ENCODE results near the gene SIL1.
"Not testable (repeated sequence)": the region's sequence is repeated elsewhere in the genome, so short reads cannot be mapped to it uniquely, and the experiment has no call there.

Gene SIL1

DNA sequence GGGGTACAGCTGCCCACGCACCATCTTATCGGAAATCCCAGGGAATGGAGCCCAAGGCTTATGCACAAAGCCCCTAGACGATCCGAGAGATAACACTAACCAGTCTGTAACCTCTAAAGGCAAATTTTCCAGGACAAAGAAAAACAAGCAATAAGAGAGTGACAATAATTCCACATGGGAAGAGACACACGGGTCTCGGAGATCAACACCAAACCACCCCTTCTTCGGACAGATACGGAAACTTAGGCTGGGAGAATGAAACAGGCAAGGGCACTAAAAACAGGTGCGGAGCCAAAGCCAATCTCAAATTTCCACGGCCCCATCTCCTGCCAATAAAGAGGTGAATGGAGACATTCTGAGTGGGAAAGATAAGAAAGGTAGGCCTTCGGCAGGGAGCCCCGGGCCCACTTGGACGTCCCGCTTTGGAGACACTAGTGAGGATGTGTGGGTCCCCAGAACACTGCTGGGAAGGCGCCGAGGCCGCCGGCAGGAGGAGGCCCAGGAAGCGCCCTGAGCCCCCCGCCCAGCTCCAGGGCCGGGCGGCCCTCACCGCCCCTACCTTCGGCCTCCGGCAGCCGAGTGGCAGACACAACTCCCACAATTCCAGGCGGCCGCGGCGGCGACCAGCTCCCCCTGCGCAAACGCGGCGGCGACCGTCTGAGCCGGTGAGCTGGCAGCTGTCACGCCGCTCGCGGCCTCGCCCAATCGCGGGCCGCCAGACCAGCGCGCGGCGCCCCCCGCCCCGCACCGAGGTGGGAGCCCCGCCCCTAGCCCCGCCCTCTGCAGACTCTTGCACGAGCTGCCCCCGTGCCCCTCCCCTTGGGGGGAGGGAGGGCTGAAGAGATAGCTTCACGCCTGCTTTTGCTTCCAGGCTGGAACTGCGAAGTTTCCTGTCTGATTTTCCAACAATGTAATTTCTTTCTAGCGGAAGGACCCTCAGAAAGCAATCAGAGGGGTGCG is at the start of gene SIL1:
TSS of gene SIL1 (minus strand) at position 659 of the 960 bp plus-strand sequence. CDS start 70,525 bp downstream, outside the sequence.
- peak; percentile 52 for DNase-seq

DNA sequence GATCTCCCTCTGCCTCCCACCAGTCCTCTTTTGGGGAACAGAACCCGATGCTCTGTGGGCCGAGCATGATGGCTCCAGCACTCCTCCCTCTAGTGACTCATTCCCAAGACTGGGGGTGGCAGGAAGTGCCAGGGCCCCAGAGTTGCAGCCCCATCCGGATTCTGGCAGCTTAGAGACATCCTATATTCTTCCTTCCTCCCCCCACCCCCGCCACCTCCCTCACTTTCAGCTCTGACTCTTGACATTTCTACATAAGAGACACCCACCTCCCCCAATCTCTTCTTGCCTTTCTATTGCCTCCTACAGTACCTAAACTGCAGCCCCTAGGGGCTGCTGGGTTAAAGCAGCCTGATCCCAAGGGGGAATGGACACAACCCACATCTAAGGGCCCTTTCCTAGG is 48.2 kb upstream of the SIL1 start:
- no peak for DNase-seq

DNA sequence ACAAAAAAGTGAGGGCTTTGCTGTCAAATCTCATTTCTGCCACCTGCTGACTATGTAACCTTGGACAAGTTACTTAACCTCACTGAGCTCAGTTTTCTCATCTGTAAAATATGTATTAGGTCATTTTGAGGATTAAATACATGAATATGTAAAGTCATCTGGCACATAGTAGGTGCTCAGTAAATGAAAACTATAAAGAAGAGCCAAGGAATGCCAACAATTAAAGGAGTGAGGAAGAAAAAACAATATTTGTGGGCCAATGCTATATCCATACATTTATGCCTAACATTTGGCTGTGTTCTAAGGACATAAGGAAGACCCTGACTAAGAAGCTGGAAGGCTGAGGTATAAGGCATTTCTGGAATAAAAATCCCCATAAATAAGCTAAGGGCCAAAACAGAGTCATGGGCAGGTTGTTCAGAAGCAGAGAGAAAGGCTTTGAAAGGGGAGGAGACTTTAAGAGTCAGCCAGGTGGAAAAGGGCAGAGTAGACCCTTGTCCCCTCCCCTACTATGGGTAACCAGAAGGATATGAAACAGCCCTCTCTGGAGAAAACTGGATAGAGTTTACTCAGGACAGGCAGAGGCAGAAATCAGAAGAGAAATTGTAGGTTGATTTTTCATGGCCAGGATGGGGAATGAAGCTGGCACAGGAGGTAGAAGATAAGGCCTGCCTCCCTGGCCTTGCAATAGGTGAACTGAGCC is 47.6 kb upstream of the SIL1 start:
- no peak for DNase-seq

DNA sequence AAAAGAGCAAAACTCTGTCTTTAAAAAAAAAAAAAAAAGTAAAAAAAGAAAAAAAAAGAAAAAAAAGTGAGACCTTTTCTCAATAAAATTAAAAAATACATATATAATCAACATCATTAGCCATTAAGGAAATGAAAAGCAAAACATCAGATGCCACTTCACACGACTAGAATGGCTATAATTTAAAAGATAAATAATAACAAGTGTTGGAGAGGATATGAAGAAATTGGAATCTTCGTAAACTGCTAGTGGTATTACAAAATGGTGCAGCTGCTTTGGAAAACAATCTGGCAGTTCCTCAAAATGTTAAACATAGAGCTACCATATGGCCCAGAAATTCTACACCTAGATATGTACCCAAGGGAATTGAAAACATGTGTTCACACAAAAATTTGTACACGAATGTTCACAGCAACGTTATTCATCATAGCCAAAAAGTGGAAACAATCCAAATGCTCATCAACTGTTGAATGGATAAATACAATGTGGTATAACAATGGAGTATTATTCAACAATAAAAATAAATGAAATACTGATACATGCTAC is 45.3 kb upstream of the SIL1 start:
- DNase-seq, result no peak

DNA sequence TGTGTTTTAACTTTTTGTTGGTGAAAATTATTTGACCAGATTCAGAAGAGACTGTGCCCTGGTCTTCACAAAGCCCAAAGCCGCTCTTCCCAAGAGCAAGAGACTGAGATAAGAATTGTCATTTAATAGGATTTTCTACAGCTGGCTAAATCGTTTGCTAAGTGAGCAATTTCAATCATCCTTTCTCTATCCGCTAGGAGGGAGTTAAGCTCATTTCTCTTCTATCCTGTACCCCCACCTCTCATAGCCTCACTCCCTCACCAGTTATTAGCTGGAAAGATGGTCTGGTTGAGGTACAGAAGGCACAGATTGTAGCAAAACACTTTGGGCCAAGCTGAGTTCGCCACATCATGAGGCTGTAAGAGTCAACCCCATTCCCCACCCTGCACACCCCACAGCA is 43.0 kb upstream of the SIL1 start:
- DNase-seq, result no peak

DNA sequence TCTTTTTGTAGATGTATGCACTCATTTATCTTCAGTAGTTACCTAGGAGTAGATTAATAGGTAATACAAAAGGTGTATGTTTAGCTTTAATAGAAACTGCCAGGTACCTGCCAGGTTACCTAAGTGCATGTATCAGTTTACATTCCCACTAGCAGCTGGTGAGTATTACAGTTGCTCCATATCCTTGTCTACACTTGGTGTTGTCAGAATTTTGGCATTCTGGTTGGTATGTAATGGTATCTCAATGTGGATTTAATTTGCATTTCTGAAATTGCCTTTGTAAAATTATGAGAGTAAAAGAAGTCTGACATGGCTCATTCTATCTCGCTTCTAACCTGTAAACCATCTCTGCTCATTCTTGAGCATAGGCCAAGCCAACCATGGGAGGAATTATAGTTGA is 38.3 kb upstream of the SIL1 start:
- DNase-seq, result no peak

DNA sequence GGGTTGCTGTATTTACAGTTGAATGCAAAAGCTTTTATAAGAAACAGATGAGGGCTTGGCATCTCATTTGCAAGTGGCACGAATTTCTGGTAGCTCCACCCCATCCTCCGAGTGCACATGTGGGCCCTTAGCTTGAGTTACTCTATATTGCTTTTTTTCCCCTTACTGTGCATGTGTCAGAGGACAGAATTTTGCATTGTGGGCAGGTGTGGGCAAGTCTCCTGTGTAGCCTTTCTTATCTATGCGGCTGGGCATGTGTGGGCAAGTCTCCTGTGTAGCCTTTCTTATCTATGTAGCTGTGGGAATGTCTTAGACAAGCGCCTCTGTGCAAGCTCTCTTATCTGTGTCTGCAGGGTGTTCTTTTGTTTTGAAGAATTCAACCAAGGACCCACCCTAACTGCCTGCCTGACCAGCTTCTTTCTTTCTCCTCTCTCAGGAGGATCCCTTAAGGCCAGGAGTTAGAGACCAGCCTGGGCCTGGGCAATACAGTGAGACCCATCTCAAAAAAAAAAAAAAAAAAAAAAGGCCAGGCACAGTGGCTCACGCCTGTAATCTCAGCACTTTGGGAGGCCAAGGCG is 34.1 kb upstream of the SIL1 start:
- DNase-seq, result no peak

DNA sequence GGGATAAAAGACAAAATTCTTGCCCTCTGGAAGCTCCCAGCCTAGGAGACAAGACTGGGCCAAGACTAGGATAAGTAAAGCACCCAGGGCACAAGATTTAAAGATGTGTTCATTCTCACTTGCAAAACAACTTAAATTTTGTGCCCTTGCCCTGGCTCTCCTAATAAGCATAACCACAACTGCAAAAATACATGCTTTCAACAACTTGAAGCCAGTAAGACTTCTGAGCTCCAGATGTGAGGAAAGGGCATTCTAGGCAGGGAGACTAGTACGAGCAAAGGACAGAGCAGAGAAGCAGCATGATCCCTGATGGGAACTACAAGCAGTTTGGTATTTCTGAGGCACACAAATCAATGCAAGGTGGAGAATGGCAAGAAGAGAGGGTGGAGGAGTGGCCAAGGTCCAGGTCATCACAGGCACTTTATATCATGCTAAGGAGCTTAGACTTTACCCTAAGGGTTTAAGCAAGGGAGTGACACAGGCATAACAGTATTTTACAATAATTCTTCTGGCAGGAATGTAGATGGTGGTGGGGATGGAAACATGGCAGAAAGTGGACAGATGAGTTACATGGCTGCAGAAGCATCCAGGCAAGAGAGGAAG is 30.1 kb upstream of the SIL1 start:
- no peak for DNase-seq

DNA sequence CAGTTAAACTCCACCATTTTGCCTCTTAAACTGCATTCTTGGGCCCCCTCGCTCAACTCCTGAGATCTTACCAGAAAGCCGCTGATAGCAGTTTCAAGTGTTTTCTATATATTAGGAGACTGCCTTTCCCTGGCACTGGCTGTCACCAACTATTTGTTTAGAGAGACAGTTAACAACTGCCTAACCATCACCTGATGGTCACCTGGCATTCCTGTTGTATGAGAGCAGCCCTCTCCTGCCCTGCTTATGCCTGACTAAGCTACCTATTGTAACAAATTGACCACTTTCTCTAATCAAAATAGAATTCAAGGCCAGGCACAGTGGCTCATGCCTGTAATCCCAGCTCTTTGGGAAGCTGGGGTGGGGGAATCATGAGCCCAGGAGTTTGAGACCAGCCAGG is 28.0 kb upstream of the SIL1 start:
- no peak for DNase-seq

DNA sequence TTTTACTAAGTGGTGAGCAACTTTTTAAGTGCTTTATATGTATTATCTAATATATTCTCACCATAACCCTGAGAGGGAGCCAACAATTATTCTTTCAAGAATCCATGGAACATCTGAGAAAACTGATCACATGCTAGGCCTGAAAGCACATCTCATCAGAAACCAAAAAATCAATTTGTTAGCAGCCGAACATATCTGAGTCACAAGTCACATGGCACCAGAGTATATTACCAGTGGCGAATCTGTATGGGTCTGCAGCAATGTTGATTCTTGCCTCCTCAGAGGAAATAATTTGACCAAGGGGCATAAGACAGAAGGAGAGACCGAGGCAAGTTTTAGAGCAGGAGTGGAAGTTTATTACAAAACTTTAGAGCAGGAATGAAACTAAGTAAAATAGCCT is 25.3 kb upstream of the SIL1 start:
- DNase-seq, result no peak

DNA sequence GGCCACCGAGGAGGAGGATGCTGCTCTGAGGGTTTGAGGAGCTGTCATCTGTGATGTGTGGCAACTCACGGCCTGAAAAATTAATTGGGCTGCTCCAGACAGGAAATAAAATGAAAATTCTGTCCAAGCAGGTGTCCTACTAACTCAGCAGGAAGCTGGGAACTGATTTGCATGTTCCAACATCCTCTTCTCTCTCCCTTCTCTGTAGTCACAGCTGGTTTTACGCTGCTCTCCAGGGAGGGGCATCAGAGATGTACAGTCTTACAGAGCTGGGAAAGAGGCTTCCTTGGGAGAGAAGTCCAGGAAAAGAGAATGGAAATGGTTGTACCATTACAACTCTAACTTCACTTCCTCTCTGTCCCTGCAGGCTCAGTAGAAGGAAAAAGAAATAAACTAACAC is 24.2 kb upstream of the SIL1 start:
- no peak for DNase-seq

DNA sequence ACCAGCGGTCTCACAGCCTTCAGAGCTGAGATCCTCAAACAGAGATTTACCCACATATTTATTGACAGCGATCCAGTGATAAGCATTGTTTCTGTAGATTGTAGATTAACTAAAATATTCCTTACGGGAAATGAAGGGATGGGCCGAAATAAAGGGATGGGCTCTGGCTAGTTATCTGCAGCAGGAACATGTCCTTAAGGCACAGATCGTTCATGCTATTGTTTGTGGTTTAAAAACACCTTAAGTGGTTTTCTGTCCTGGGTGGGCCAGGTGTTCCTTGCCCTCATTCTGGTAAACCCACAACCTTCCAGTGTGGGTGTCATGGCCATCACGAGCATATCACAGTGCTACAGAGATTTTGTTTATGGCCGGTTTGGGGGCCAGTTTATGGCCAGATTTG is 19.9 kb upstream of the SIL1 start:
- not testable (repeated sequence) for DNase-seq

DNA sequence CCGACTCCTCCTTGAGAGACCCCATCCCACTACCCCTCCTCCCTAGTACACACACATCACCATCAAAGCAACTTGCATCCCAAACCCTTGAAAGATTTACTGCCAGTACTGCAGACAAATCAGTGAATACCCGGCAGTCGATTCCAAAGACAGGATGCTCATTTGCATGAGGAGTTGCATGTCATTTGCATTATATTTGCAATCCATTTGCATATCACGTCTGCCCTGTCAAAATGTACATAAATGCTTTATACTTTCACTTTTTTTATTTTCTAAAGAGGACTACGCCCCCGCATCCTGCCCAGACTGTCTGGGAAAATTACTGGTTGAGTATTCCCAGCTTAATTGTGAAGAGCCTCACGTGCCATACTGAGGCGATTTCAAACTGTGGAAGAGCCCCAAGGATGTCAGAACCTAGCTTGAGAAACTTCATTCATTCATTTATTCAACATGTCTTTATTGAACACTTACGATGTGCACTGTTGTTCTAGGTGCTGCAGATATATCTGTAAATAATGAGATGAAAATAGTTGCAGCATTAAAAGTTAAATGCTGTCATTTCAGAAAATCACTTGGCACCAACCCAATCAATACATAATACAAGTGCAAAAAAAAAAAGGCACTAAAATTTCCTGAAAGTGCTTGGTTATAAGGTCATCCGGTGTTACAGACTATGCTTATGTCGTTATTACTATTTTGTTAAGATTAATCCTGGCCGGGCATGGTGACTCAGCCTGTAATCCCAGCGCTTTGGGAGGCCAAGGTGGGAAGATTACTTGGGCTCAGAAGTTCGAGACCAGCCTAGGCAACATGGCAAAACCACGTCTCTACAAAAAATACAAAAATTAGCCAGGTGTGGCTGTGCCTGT is 17.2 kb upstream of the SIL1 start:
- no peak for DNase-seq

DNA sequence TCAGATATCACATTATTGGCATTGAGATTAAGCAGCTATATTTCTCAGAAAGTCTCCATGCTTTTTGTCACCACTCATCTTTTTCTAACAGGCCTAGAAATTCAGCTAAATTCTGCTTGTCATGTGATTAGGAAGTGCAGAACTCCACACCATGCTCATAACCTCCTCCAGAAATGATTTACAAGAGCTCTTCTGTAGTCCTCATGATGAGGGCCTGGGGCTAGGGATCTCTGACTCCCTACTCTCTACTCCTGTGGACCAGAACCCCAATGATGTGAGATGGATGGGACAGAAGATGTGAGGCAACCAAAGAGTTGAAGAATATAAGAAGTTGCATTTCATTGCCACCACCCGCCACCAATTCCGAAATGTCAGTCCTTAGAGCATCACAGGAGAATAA is 16.5 kb upstream of the SIL1 start:
- no peak for DNase-seq

DNA sequence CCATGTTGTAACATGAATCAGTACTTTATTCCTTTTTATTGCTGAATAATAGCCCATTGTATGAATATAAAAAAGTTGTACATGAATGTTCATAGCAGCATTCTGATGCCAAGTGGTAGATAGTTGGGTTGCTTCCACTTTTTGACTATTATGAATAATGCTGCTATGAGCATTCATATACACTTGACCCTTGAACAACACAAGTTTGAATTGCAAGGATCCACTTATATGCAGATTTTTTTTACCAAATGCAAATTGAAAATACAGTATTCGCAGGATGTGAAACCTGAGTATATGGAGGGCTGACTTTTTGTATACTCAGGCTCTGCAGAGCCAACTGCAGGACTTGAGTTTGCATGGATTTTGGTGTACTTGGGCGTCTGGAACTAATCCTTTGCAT is 14.7 kb upstream of the SIL1 start:
- no peak for DNase-seq

DNA sequence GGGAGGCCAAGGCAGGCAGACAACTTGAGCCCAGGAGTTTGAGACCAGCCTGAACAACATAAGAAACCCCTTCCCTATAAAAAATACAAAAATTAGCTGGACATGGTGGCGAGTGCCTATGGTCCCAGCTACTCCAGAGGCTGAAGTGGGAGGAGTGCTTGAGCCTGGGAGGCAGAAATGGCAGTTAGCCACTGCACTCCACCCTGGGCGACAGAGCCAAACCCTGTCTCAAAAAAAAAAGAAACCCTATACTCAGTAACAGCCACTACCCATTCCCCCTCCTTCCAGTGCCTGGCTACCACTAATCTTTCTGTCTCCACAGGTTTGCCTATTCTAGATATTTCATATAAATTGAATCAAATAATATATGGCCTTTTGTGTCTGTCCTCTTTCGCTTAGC is 14.3 kb upstream of the SIL1 start:
- no peak for DNase-seq

DNA sequence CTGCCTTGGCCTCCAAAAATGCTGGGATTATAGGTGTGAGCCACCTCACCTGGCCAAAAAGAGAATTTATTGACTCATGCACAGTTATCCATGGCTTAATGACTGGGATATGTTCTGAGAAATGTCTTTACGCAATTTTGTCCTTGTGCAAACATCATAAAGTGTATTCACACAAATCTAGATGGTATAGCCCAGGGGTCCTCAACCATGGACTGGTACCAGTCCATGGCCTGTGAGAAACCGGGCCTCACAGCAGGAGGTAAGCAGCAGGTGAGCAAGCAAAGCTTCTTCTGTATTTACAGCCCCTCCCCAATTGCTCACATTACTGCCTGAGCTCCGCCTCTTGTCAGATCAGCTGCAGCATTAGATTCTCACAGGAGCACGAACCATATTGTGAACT is 12.4 kb upstream of the SIL1 start:
- no peak for DNase-seq

DNA sequence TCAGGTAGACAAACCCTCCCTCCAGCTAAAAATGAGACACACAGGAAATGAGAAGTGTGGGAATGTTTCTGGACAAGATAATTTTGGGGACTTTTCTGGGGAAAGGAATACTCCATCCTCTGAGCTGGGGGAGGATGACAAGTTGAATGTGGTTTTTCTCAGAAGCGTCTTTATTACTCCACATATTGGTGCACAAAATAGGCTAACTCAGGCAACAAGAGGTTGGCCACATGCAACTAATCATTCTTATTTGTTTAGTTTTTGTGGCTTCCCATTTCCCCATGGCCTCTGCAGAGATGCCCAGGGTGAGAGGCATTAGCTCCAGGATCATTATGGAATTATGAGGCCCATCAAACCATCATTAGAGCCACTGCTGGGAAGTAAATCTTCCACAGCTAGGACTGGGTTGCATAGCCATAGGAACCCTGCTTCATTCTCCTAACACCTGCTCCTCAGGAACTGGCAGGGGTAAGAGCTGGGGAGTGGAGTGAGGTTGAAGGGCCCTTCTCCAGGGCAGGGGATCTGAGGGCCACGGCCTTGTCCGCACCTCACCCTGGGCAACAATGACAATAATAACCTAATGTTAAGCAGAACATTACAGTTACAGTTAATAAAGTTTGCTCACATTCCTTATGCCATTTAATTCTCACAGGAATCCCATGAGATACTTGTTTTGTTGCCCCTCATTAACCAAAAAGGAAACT is 9.3 kb upstream of the SIL1 start:
- DNase-seq, result no peak

DNA sequence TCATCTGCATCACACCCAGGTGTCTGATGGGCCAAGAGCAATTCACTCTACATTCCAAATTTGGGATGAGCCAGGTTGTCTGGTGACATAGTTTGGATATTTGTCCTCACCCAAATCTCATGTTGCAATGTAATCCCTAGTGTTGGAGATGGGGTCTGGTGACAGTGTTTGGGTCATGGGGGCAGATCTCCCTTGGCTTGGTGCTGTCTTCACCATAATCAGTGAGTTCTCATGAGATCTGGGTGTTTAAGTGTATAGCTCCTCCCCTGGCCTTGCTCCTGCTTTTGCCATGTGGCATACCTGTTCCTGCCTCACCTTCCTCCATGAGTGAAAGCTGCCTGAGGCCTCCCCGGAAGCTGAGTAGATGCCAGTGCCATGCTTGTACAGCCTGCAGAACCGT is 7.4 kb upstream of the SIL1 start:
- DNase-seq, result no peak

DNA sequence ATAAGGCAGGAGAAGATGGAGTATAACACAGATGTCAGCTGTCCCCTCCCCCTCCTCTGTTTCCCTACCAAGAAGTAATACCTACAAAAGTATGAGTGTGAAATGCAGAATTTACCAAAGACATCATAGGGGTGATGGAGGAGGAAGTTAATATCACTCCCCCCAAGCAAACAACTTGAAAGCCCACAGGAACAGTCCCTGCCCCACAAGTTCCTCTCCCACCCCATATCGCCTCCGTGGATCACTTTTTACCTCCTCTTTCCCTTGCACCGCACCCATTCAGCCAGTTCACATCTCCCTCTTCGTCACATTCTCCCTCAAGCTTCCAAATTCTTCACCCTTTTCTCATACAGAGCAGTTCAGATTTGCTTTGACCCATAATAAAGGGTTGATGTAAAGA is 7.0 kb upstream of the SIL1 start:
- DNase-seq, result no peak

DNA sequence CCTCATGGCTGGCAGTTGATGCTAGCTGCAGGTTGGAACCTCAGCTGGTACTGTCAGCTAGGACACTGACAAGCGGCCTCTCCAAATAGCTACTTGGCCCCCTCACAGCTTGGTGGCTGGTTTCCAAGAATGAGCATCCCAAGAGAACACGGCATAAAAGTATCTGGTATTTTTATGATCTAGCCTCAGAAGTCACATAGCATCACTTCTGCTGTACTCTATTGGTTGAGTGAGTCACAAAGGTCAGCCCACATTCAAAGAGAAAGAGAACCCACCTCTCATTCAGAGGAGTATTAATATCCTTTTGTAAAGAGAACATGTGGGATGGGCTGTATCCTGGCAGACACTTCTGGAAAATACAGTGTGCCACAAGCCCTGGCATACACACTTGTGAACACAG is 6.0 kb upstream of the SIL1 start:
- no peak for DNase-seq

DNA sequence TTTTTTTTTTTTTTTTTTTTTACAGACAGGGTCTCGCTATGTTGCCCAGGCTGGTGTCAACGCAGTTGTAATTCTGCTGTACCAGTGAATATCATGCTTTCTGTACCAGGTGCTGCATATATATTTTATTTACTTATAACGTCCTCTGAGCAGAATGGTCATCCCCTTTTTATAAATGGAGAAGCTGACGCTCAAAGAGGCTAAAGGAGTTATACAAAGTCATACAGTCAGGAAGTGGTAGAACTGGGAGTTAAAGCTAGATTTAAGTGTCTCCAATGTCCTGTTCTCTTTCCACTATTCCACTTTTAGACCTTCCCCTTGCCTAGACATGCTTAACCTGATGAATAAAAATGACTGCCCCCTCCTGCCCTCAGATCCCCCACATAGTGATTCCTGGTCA is 1.2 kb upstream of the SIL1 start:
- DNase-seq, result no peak
